Measurements from ENCODE around the gene ZNF892. TPM values are rescaled to one million over a fixed set of nuclear protein-coding genes. Genes with fewer than 3 reads are reported as not detected.

Gene ZNF892
- total and polyA plus RNA-seq, 2 of the 13 experiments (the other 11 are each of a cell fraction or from before 2014, with no cell fraction given) = not detected

GRCh38 chr2:95204396-95204795 is 2.9 kb upstream of the ZNF892 start:
- FAIRE-seq (no peak), DNase-seq (ENCODE audit: low spot score) (no peak), ATAC-seq (no peak)
- no TSS peak for BruUV-seq (replicated peaks)
- Histone ChIP-seq H3K27me3 (ENCODE audit: control insufficient read depth in 1 of 2, insufficient read depth in 2 of 2, low read length in 2 of 2) (peaks cover 0 to 4% of the 10 kb centered on the region in 2 experiments; a peak in 3 of 5 replicates), H3K79me2 (ENCODE audit: insufficient read depth, low read length) (no peaks in the 10 kb centered on the region), H4K20me1 (ENCODE audit: insufficient read depth, low read length) (no peaks in the 10 kb centered on the region), H3K36me3 (replicated peaks in 1 of 2; ENCODE audit: control insufficient read depth in 1 of 2, insufficient read depth in 2 of 2, low read length in 2 of 2) (no peaks in the 10 kb centered on the region), H3K9ac (ENCODE audit: insufficient read depth, low read depth, low read length) (no peak overlapping the region), H3K27ac (ENCODE audit: extremely low read length, insufficient read depth, low read length) (no peak overlapping the region), H3K4me1 (ENCODE audit: insufficient read depth, low read length) (no peaks in the 10 kb centered on the region), H2AFZ (ENCODE audit: low read length) (no peak overlapping the region), H3K4me3 (replicated peaks in 1 of 3; ENCODE audit: insufficient read depth in 1 of 3, low read depth in 2 of 3, low read length in 3 of 3) (no peak overlapping the region), H3K9me3 (ENCODE audit: low read length) (no peaks in the 10 kb centered on the region; the same call in 1 of the 2 replicates), H3K4me2 (ENCODE audit: low read depth, low read length) (no peak overlapping the region)
- intact Hi-C loops (cut with micrococcal nuclease; ENCODE audit: unreplicated experiment) (no loop called here), in situ Hi-C loops (cut with HindIII; ENCODE audit: extremely low pct_ligation_motif_present, low pct_unique_long_range_greater_than_20kb) (no loop called here)
- ChIA-PET POLR2A (no interaction called here), CTCF (ENCODE audit: low intra/inter-chr PET ratio, low total read pairs) (no interaction called here)
- TF ChIP-seq ZNF737 (CRISPR knock-in tag; IDR thresholded peaks at IDR 0.05; ENCODE audit: borderline replicate concordance) (no peak), ZNF10 (CRISPR knock-in tag; IDR thresholded peaks at IDR 0.05; ENCODE audit: borderline replicate concordance, low read depth) (no peak)
- WGBS (ENCODE audit: low lambda C conversion rate) = 3% methylated on average over 2 of the region's 2 CpGs

GRCh38 chr2:95206096-95206495 is 1.2 kb upstream of the ZNF892 start:
- Histone ChIP-seq H3K27ac (ENCODE audit: extremely low read length, insufficient read depth, low read length) (no peak overlapping the region), H3K4me1 (ENCODE audit: insufficient read depth, low read length) (no peaks in the 10 kb centered on the region), H3K9me3 (ENCODE audit: low read length) (no peaks in the 10 kb centered on the region; the same call in 1 of the 2 replicates), H3K9ac (ENCODE audit: insufficient read depth, low read depth, low read length) (no peak overlapping the region), H3K4me3 (replicated peaks in 1 of 3; ENCODE audit: insufficient read depth in 1 of 3, low read depth in 2 of 3, low read length in 3 of 3) (no peak overlapping the region), H4K20me1 (ENCODE audit: insufficient read depth, low read length) (no peaks in the 10 kb centered on the region), H2AFZ (ENCODE audit: low read length) (no peak overlapping the region), H3K36me3 (replicated peaks in 1 of 2; ENCODE audit: control insufficient read depth in 1 of 2, insufficient read depth in 2 of 2, low read length in 2 of 2) (no peaks in the 10 kb centered on the region), H3K27me3 (ENCODE audit: control insufficient read depth in 1 of 2, insufficient read depth in 2 of 2, low read length in 2 of 2) (peaks cover 0 to 4% of the 10 kb centered on the region in 2 experiments; a peak in 2 of 5 replicates), H3K4me2 (ENCODE audit: low read depth, low read length) (no peak overlapping the region), H3K79me2 (ENCODE audit: insufficient read depth, low read length) (no peaks in the 10 kb centered on the region)
- ChIA-PET POLR2A (interaction anchor here (1.5 kb wide), 1 partner anchor 41 kb away, joined by 6 read pairs; the partner anchor contains the start of gene ZNF2), CTCF (ENCODE audit: low intra/inter-chr PET ratio, low total read pairs) (no interaction called here)
- intact Hi-C loops (cut with micrococcal nuclease; ENCODE audit: unreplicated experiment) = no loop called here
- BruUV-seq (replicated peaks) = no TSS peak
- ATAC-seq (no peak), DNase-seq (ENCODE audit: low spot score) (no peak), FAIRE-seq (no peak)
- 65% methylated on average over 10 of the region's 10 CpGs for WGBS (ENCODE audit: low lambda C conversion rate)
- TF ChIP-seq ZFYVE20 (CRISPR knock-in tag; IDR thresholded peaks at IDR 0.05; ENCODE audit: borderline replicate concordance, low read depth) (no peak), SALL2 (CRISPR knock-in tag; IDR thresholded peaks at IDR 0.05) (no peak), ZNF30 (CRISPR knock-in tag; IDR thresholded peaks at IDR 0.05) (no peak)
- in situ Hi-C loops (cut with HindIII; ENCODE audit: extremely low pct_ligation_motif_present, low pct_unique_long_range_greater_than_20kb) = no loop called here
